DMS 273 (cell line): Measurements from ENCODE around the gene MAGI3.
"Not testable (repeated sequence)": the region's sequence is repeated elsewhere in the genome, so short reads cannot be mapped to it uniquely, and the experiment has no call there.

Source experiments
- DNase-seq: peaks from one replicate; lab custom pipeline; 2025; ENCODE audit not compliant: unreplicated experiment; lab: John Stamatoyannopoulos, UW

Gene MAGI3

DNA sequence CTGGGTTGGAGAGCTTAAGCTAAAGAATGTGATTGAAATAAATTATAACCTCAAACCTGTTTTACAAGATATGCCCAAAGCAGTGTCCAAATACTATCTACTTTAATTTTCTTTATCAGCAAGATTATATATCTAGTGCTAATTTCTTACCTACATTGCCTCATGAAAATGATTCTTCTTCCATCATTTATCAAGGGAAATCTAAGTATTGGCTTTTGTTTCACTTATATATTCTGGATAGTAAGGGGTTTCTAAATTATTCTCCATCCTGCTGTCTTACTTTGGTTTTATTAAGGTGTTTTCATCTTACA, 287.8 kb downstream of the MAGI3 start:
- no peak for DNase-seq

GRCh38 chr1:113681596-113682337, 291.5 kb downstream of the MAGI3 start:
- DNase-seq: no peak

DNA sequence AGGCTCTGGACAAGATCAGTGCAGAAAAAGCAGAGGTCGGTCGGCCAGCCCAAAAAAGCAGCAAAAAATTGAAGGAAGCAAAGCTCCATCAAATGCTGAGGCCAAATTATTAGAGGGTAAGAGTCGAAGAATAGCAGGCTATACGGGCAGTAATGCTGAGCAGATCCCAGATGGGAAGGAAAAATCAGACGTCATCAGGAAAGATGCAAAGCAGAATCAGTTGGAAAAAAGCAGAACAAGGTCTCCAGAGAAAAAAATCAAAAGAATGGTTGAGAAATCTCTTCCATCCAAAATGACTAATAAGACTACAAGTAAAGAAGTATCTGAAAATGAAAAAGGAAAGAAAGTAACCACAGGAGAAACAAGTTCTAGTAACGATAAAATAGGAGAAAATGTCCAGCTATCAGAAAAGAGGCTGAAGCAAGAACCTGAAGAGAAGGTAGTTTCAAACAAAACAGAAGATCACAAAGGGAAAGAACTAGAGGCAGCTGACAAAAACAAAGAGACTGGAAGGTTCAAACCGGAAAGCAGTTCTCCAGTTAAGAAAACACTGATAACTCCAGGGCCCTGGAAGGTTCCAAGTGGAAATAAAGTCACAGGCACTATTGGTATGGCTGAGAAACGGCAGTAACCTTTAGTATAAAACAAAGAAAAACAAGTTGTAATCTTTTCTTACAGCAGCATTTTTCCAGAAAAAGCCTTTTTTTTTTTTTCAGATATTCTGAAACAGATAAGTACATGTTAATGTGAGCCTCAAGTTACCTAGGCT, 293.3 kb downstream of the MAGI3 start:
- no peak for DNase-seq

DNA sequence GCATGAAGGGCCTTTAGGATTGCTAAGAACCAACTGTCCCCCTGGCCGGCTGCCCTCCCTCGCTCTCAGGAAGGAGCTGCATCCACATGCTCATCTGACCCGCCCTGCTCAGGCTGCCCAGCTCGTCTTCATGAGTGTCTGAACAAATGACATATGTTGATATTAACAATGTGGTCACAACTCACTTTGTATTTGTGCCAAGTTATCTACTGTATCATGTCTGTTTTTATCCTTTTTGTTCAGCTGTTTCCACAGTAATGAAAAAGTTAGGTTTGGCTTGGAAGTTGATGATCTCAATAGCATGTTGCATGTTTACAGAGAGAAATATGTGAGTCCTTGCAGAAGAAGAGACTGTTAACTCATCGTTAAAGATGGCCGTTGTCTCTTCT, 293.8 kb downstream of the MAGI3 start:
- DNase-seq: peak; percentile 30

- DNase-seq: no peak
These were observed 296.7 kb downstream of the MAGI3 start for GRCh38 chr1:113686891-113687618.

GRCh38 chr1:113691184-113691583, 300.9 kb downstream of the MAGI3 start:
- no peak for DNase-seq

DNA sequence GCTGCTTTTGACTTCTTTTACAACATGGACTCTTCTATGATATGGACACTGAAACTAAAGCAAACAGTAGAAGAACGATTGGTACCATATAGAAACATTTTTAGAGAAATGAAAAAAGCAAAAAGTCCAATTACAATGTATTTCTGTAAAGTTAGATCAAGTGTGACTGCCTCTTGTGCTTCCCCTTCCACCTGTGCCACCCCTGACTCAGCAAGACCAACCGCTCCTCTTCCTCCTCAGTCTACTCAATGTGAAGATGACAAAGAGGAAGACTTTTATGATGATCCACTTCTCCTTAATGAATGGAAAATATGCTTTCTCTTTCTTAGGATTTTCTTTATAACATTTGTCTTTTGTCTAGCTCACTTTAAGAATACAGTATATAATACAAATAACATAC, 302.0 kb downstream of the MAGI3 start:
- DNase-seq: no peak

GRCh38 chr1:113692824-113693431, 302.6 kb downstream of the MAGI3 start:
- no peak for DNase-seq

GRCh38 chr1:113694910-113695309, 304.6 kb downstream of the MAGI3 start:
- DNase-seq: no peak

DNA sequence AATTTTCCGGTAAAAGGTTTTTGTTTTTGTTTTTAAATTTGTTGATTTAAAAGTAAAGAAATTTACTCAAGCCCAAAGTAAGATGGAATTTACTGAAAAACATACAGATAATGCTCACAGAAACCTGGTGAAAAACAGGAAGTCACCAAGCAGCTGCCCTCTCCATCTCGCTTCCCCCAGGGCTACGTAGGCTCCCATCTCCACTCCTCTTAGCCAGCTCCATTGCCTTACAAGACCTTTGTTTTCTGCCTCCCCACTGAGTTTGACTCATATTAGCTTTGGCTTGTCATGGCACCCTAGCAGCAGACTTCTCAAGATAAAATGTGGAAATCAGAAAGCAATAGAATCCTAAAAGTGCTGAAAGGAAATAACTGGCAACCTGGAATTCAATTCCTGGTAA, 311.1 kb downstream of the MAGI3 start:
- DNase-seq: no peak

GRCh38 chr1:113714606-113715269, 324.4 kb downstream of the MAGI3 start:
- DNase-seq: no peak

- DNase-seq: not testable (repeated sequence)
These were observed 327.2 kb downstream of the MAGI3 start for GRCh38 chr1:113717506-113717905.

DNA sequence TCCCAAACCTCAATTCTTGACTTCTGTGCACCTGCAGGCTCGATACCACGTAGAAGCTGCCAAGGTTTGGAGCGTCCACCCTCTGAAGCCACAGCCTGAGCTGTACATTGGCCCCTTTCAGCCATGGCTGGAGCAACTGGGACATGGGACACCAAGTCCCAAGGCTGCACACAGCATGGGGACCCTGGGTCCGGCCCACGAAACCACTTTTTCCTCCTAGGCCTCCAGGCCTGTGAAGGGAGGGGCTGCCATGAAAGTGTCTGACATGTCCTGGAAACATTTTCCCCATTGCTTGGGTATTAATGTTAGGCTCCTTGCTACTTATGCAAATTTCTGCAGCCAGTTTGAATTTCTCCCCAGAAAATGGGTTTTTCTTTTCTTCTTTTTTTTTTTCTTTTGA, 328.3 kb downstream of the MAGI3 start:
- DNase-seq: not testable (repeated sequence)

- DNase-seq: no peak
These were observed 330.7 kb downstream of the MAGI3 start for GRCh38 chr1:113721010-113721409.

DNA sequence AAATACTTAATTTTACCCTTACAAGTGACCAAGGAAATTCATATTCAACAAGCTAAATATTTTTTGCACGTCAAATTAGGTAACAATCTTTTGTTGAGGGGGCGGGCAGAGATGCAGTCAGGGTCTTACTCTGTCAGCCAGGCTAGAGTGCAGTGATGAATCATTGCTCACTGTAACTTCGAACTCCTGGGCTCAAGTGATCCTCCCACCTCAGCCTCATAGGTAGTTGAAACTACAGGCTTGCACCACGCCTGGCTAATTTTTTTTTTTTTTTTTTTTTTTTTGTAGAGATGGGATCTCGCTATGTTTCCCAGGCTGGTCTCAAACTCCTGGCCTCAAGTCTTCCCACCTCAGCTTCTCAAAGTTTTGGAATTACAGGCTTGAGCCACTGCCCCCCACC, 342.5 kb downstream of the MAGI3 start:
- no peak for DNase-seq

GRCh38 chr1:113734357-113735055, 344.2 kb downstream of the MAGI3 start:
- no peak for DNase-seq
